NB4 (cell line): ENCODE data around the gene KCNIP3.

Experiments used
- DNase-seq: peaks from one replicate; pipeline ENCODE4 v3.0.0; 2010; ENCODE audit warnings: low read depth
- H3K4me3 ChIP-seq: one replicate; pipeline ENCODE4 v1.5.1; 2011; ENCODE audit warnings: mild to moderate bottlenecking, low read depth, low read length, moderate library complexity
- MAX ChIP-seq: IDR thresholded peaks from 2 replicates; pipeline ENCODE4 v1.6.1; 2011; ENCODE audit warnings: low read depth, low read length
- MYC ChIP-seq: IDR thresholded peaks from 2 replicates; pipeline ENCODE4 v1.6.1; 2011; ENCODE audit warnings: low read depth, low read length
- POLR2A ChIP-seq: IDR thresholded peaks from 2 replicates; pipeline ENCODE4 v1.6.1; 2011; ENCODE audit warnings: mild to moderate bottlenecking; ENCODE audit not compliant: insufficient read length; ENCODE audit errors: extremely low read depth
- TF ChIP-seq, protein P1 (sequence below): IDR thresholded peaks from one replicate; pipeline ENCODE4 v1.5.1; 2012; ENCODE audit warnings: low read depth, low read length

KCNIP3 gene

DNA sequence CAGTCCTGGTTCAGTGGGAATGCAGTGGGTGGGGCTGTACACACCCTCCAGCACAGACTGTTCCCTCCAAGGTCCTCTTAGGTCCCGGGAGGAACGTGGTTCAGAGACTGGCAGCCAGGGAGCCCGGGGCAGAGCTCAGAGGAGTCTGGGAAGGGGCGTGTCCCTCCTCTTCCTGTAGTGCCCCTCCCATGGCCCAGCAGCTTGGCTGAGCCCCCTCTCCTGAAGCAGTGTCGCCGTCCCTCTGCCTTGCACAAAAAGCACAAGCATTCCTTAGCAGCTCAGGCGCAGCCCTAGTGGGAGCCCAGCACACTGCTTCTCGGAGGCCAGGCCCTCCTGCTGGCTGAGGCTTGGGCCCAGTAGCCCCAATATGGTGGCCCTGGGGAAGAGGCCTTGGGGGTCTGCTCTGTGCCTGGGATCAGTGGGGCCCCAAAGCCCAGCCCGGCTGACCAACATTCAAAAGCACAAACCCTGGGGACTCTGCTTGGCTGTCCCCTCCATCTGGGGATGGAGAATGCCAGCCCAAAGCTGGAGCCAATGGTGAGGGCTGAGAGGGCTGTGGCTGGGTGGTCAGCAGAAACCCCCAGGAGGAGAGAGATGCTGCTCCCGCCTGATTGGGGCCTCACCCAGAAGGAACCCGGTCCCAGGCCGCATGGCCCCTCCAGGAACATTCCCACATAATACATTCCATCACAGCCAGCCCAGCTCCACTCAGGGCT, 87.9 kb downstream of the KCNIP3 start:
- no peak for TF ChIP-seq POLR2A
- H3K4me3 ChIP-seq, result no peak overlapping the region

GRCh38 chr2:95385570-95385984, 88.4 kb downstream of the KCNIP3 start:
- DNase-seq, result no peak
- no peak overlapping the region for H3K4me3 ChIP-seq
- no peak for TF ChIP-seq MAX
- no peak for TF ChIP-seq POLR2A
- no peak for TF ChIP-seq MYC
- TF ChIP-seq, protein P1, sequence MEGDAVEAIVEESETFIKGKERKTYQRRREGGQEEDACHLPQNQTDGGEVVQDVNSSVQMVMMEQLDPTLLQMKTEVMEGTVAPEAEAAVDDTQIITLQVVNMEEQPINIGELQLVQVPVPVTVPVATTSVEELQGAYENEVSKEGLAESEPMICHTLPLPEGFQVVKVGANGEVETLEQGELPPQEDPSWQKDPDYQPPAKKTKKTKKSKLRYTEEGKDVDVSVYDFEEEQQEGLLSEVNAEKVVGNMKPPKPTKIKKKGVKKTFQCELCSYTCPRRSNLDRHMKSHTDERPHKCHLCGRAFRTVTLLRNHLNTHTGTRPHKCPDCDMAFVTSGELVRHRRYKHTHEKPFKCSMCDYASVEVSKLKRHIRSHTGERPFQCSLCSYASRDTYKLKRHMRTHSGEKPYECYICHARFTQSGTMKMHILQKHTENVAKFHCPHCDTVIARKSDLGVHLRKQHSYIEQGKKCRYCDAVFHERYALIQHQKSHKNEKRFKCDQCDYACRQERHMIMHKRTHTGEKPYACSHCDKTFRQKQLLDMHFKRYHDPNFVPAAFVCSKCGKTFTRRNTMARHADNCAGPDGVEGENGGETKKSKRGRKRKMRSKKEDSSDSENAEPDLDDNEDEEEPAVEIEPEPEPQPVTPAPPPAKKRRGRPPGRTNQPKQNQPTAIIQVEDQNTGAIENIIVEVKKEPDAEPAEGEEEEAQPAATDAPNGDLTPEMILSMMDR, result no peak

More for the DNA sequence above, 87.9 kb downstream of the KCNIP3 start:
- DNase-seq, result no peak

DNA sequence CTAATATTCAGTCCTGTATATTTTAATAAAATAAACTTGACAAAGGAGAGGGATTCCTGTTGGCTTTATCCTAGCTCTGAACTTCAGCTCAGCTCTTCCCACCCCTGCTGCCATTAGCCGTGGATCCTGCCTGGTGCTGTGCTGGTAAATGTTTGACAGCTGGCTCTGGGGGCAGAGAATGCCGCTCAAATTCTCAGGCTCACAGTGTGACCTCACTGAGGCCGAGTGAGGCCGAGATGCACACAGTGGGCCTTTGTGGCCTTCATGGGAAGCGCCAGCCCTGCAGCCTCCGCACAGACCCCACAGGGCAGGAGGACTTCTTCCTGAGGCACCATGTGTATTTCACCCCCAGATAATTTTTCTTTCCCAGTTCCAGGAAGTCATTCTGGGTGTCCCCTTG, 88.9 kb downstream of the KCNIP3 start:
- no peak overlapping the region for H3K4me3 ChIP-seq
- TF ChIP-seq, protein P1, result no peak
- TF ChIP-seq MAX (no peak), MYC (no peak), POLR2A (no peak)
- DNase-seq, result no peak

DNA sequence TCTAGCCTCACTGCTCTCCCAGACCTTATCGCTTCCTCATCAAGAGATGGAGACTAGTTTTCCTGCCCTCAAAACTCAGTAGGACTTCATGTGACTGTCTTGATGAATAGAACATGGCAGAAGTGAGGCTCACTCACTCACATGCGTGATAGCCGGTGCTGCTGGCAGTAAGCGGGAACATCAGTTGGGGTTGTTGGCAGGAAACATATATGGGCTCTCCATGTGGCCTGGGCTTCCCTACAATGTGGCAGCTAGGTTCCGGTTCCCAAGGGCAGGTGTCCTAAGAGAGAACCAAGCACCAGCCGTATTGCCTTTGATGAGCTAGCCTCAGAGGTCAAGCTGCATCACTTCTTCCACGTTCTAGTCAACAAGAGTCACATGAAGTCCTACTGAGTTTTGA, 90.2 kb downstream of the KCNIP3 start:
- TF ChIP-seq POLR2A, result no peak
- TF ChIP-seq, protein P1, result no peak
- TF ChIP-seq MYC, result no peak
- no peak overlapping the region for H3K4me3 ChIP-seq

DNA sequence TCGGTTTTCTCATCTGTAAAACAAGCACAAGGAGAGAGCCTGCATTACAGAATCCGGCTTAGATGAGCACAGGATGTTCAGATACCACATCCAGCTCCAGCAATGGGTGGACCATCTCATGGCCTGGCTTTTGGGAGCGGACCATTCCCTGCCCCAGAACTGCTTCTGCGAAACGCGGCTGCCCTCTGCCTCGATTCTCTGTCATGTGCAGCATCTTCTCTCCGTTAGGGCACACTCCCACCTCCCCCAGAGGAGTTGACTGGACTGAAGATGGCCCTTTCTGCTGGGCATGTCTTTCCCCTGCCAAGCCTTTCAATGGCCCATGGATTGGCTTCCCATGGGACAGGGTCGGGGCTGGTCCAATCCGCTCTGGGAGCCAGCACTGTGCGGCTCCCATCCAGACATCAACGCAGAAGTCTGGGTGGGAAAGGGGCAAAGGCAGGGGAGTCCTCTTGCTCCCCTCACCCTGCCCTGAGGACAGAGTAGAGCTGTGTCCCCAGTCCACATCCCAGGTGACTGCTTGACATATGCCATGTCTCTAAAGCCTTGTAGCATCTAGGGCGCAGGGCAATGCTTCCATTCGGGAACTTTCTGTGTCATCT, 91.0 kb downstream of the KCNIP3 start:
- DNase-seq, result no peak
- TF ChIP-seq, protein P1, result no peak
- TF ChIP-seq MAX (no peak), POLR2A (no peak), MYC (no peak)
- no peak overlapping the region for H3K4me3 ChIP-seq

More for the DNA sequence above, 90.2 kb downstream of the KCNIP3 start:
- no peak for DNase-seq

- DNase-seq, result no peak
- TF ChIP-seq POLR2A (no peak), MYC (no peak), MAX (no peak)
- TF ChIP-seq, protein P1, result no peak
- no peak overlapping the region for H3K4me3 ChIP-seq
Observed at GRCh38 chr2:95388856-95389244, 91.7 kb downstream of the KCNIP3 start.
